GM12875 (cell line): ENCODE results near the gene TMEM164.

Experiments
- H3K4me3 ChIP-seq: one replicate; pipeline ENCODE4 v1.5.1; 2011; ENCODE audit warnings: low read depth, low read length, control low read depth
- CTCF ChIP-seq: IDR thresholded peaks from 2 replicates; pipeline ENCODE4 v1.5.1; 2011; ENCODE audit warnings: low read depth, mild to moderate bottlenecking, control low read depth, inconsistent platforms, low read length, moderate library complexity, borderline replicate concordance; ENCODE audit not compliant: insufficient read depth

The TMEM164 gene

DNA sequence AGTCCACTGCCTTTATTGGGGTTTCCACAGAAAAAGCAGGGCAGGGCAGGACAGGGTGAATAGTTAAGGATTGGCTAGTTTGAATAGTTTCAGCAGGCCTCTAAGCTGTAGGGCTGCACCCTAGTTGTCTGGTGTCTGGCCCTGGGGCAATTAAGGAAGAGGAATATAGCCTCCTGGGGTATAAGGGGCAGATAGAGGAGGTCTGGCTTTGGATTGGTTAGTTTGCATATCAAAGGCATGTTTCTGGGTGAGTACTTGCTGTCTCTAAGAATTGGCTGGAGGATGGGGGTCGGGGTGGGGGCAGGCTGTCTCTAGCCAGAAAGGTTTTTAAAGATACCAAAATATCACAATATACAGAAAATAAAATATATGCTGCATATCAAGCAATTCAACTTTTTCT, 100.4 kb downstream of the TMEM164 start:
- TF ChIP-seq CTCF: no peak
- H3K4me3 ChIP-seq: no peak overlapping the region

DNA sequence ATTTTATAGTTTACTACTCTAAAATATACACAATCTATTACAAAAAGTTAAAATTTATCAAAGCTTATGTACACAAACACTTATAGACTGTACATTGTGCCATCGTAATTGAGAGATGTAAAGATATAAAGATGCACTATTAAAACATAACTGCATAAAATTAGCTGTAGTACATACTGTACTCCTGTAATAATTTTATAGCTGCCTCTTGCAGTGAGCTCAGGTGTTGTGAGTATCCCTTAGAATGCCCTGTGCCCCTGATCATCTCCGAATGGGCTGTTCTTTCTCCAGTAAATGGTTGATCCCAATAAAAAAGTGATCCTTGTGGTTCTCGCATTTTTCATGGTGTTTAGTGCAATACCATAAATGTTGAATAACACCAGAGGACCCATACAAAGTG, 101.2 kb downstream of the TMEM164 start:
- no peak overlapping the region for H3K4me3 ChIP-seq
- no peak for TF ChIP-seq CTCF

- H3K4me3 ChIP-seq: no peak overlapping the region
- no peak for TF ChIP-seq CTCF
Observed at GRCh38 chrX:110108381-110108821, 105.5 kb downstream of the TMEM164 start.

DNA sequence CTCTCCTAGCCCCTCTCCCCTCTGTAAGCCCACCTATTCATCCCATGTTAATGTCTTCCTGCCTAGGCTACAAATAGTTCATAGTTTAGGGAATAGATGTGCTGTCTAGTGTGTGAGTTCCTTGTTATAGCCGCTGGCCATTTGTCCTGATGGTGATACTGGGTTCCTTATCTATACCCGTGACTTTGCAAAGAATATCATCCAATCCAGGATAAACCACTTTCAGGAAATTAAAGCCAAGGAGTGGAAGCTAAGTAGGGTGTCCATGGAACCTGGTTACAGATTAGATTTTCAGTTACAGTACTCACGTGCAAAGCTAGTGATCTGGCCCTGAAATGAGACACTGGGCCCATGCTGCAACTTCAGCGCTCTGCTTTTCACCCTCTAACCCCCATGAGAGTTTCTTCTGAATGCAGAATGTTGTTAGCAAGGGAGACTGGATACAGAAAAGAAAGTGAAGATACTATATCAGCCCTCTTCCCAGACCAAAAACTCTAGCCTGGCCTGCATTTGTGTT, 111.4 kb downstream of the TMEM164 start:
- no peak for TF ChIP-seq CTCF
- H3K4me3 ChIP-seq: no peak overlapping the region

DNA sequence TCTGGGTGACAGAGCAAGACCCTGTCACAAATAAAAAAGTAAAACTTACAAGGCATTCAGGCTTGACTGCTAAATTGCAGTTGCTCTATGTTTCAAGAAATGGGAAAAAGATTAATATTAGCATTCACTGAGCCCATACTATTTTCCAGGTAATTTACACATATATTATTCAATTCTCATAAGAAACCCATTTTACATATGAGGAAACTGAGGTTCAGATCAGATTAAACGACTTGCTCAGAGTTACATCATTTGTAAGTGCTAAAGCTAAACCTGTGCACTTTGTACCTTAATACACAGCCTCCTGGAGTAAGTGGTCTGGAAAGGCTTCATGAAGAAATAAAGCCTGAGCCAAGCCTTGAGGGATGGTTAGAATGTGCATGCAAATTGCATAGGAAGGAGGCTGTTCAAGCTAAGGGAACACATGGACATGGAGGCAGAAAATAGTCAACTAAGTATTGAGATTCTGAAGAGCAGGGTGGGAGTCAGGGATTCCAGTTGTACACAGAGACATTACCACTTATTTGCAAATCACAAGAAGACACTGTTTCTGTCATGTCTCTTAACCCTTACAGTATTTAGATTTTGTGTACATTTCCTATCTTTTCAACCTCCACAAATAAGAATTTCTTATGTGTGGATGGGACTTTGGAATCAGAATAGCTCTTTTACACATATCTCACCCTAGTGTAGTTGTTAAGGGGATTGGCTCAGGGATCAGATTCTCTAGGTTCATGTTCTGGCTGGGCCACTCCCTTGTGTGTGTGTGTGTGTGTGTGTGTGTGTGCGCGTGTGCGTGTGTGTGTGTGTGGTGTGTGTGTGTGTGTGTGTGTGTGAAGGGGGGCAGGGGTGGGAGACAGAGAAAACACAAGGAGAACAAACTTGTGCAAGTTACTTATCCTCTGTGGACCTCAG, 113.4 kb downstream of the TMEM164 start:
- no peak for TF ChIP-seq CTCF
- no peak overlapping the region for H3K4me3 ChIP-seq

GRCh38 chrX:110118530-110118929, 115.6 kb downstream of the TMEM164 start:
- no peak overlapping the region for H3K4me3 ChIP-seq
- no peak for TF ChIP-seq CTCF

DNA sequence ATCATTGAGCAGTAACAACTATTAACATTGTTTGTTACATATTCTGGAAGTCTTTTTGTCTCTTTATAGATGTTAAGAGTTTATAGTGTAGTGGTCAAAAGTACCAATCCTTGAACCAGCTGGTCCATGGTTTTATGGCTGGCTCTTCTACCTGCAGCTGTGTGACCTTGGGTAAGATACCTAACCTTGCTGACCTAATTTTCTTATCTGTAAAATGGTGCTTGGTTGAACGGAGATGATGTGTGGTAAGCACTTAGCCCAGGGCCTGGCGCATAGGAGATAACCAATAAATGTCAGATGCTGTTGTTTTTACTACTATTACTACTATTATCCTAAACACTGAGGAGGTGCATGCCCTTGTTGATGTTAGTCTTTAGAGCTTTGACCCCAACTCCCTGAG, 116.6 kb downstream of the TMEM164 start:
- TF ChIP-seq CTCF: no peak

More for the DNA sequence above, 116.6 kb downstream of the TMEM164 start:
- no peak overlapping the region for H3K4me3 ChIP-seq
